ENCODE data around the gene SNCB.

DNA sequence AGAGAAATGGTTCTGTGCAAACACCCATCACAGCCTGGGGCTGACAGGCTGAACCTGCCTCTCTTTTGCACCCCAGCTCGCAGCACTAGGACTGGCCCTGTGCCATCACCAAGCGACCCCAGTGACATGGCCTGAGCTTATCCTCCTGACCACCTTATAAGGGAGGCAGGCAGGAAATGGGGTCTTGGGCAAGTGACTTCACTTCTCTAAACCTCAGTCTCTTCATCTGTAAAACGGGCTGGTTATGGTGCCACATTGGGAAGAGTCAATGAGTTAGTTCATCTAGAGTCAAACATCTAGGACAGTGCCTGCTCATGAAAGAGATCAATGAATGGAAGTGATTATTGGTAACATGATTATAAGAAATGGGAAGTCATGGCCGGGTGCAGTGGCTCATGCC lies 6.2 kb downstream of the SNCB start:
- TF ChIP-seq TCF7 (CRISPR knock-in tag; IDR thresholded peaks at IDR 0.05; ENCODE audit: low read depth) (no peak), ESRRA (CRISPR knock-in tag; IDR thresholded peaks at IDR 0.05; ENCODE audit: borderline replicate concordance) (no peak), MYBL2 (CRISPR knock-in tag; IDR thresholded peaks at IDR 0.05) (no peak)
- TF ChIP-seq, protein P1, sequence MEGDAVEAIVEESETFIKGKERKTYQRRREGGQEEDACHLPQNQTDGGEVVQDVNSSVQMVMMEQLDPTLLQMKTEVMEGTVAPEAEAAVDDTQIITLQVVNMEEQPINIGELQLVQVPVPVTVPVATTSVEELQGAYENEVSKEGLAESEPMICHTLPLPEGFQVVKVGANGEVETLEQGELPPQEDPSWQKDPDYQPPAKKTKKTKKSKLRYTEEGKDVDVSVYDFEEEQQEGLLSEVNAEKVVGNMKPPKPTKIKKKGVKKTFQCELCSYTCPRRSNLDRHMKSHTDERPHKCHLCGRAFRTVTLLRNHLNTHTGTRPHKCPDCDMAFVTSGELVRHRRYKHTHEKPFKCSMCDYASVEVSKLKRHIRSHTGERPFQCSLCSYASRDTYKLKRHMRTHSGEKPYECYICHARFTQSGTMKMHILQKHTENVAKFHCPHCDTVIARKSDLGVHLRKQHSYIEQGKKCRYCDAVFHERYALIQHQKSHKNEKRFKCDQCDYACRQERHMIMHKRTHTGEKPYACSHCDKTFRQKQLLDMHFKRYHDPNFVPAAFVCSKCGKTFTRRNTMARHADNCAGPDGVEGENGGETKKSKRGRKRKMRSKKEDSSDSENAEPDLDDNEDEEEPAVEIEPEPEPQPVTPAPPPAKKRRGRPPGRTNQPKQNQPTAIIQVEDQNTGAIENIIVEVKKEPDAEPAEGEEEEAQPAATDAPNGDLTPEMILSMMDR (IDR thresholded peaks at IDR 0.05), result no peak
- TF ChIP-seq, protein P2, sequence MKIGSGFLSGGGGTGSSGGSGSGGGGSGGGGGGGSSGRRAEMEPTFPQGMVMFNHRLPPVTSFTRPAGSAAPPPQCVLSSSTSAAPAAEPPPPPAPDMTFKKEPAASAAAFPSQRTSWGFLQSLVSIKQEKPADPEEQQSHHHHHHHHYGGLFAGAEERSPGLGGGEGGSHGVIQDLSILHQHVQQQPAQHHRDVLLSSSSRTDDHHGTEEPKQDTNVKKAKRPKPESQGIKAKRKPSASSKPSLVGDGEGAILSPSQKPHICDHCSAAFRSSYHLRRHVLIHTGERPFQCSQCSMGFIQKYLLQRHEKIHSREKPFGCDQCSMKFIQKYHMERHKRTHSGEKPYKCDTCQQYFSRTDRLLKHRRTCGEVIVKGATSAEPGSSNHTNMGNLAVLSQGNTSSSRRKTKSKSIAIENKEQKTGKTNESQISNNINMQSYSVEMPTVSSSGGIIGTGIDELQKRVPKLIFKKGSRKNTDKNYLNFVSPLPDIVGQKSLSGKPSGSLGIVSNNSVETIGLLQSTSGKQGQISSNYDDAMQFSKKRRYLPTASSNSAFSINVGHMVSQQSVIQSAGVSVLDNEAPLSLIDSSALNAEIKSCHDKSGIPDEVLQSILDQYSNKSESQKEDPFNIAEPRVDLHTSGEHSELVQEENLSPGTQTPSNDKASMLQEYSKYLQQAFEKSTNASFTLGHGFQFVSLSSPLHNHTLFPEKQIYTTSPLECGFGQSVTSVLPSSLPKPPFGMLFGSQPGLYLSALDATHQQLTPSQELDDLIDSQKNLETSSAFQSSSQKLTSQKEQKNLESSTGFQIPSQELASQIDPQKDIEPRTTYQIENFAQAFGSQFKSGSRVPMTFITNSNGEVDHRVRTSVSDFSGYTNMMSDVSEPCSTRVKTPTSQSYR (CRISPR knock-in tag; IDR thresholded peaks at IDR 0.05), result no peak
- TF ChIP-seq, protein P3, sequence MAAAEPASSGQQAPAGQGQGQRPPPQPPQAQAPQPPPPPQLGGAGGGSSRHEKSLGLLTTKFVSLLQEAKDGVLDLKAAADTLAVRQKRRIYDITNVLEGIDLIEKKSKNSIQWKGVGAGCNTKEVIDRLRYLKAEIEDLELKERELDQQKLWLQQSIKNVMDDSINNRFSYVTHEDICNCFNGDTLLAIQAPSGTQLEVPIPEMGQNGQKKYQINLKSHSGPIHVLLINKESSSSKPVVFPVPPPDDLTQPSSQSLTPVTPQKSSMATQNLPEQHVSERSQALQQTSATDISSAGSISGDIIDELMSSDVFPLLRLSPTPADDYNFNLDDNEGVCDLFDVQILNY (CRISPR knock-in tag; IDR thresholded peaks at IDR 0.05), result no peak
- TF ChIP-seq, protein P4, sequence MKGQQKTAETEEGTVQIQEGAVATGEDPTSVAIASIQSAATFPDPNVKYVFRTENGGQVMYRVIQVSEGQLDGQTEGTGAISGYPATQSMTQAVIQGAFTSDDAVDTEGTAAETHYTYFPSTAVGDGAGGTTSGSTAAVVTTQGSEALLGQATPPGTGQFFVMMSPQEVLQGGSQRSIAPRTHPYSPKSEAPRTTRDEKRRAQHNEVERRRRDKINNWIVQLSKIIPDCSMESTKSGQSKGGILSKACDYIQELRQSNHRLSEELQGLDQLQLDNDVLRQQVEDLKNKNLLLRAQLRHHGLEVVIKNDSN (CRISPR knock-in tag; IDR thresholded peaks at IDR 0.05), result no peak
- TF ChIP-seq, protein P5, sequence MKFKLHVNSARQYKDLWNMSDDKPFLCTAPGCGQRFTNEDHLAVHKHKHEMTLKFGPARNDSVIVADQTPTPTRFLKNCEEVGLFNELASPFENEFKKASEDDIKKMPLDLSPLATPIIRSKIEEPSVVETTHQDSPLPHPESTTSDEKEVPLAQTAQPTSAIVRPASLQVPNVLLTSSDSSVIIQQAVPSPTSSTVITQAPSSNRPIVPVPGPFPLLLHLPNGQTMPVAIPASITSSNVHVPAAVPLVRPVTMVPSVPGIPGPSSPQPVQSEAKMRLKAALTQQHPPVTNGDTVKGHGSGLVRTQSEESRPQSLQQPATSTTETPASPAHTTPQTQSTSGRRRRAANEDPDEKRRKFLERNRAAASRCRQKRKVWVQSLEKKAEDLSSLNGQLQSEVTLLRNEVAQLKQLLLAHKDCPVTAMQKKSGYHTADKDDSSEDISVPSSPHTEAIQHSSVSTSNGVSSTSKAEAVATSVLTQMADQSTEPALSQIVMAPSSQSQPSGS (CRISPR knock-in tag; IDR thresholded peaks at IDR 0.05; ENCODE audit: borderline replicate concordance, low read depth), result no peak
